SK-N-SH treated with all-trans-retinoic acid at 6 μM for 48 hours (cell line): ENCODE data around the gene TMEM253.
A peak's percentile ranks its signal among the peaks of the same experiment; 100 is the strongest.

Experiments used
- ATAC-seq: fragments of 200-7000 bp; cut with Tn5 transposase; 3 replicates; pipeline ENCODE4 v1.9.1; 2020; ENCODE audit warnings: mild to moderate bottlenecking, moderate library complexity
- ARNTL ChIP-seq: fragments of 450-650 bp; formaldehyde crosslinking; IDR thresholded peaks from 2 replicates; pipeline ENCODE4 v1.5.0; 2020; ENCODE audit warnings: low read depth, mild to moderate bottlenecking, moderate library complexity, borderline replicate concordance
- BACH2 ChIP-seq: fragments of 250-450 bp; sonication (Bioruptor Pico); IDR thresholded peaks from 2 replicates; pipeline ENCODE4 v1.9.0; 2021; ENCODE audit warnings: mild to moderate bottlenecking, borderline replicate concordance
- CREB5 ChIP-seq: fragments of 250-450 bp; sonication (Bioruptor Pico); IDR thresholded peaks from 2 replicates; pipeline ENCODE4 v1.5.1; 2020; ENCODE audit warnings: low read depth, mild to moderate bottlenecking, moderate library complexity
- CSDC2 ChIP-seq: fragments of 250-450 bp; sonication (Bioruptor Pico); IDR thresholded peaks from 2 replicates; pipeline ENCODE4 v1.5.0; 2020; ENCODE audit warnings: mild to moderate bottlenecking, moderate library complexity
- CSRNP3 ChIP-seq: fragments of 250-450 bp; sonication (Bioruptor Pico); IDR thresholded peaks from 2 replicates; pipeline ENCODE4 v1.5.1; 2021; ENCODE audit warnings: mild to moderate bottlenecking, moderate library complexity
- ESRRG ChIP-seq: fragments of 250-450 bp; sonication (Bioruptor Pico); IDR thresholded peaks from 2 replicates; pipeline ENCODE4 v1.6.1; 2021; ENCODE audit warnings: mild to moderate bottlenecking
- ISL1 ChIP-seq: fragments of 250-450 bp; sonication (Bioruptor Pico); IDR thresholded peaks from 2 replicates; pipeline ENCODE4 v2.1.2; 2022; ENCODE audit warnings: mild to moderate bottlenecking, moderate library complexity
- OSR1 ChIP-seq: fragments of 250-450 bp; sonication (Bioruptor Pico); IDR thresholded peaks from 2 replicates; pipeline ENCODE4 v1.8.0; 2022; ENCODE audit warnings: moderate library complexity, mild to moderate bottlenecking, inconsistent platforms
- PATZ1 ChIP-seq: fragments of 250-450 bp; sonication (Bioruptor Pico); IDR thresholded peaks from 2 replicates; pipeline ENCODE4 v1.8.0; 2020; ENCODE audit warnings: mild to moderate bottlenecking, moderate library complexity, borderline replicate concordance
- POU6F1 ChIP-seq: fragments of 250-450 bp; sonication (Bioruptor Pico); IDR thresholded peaks from 2 replicates; pipeline ENCODE4 v1.8.0; 2021; ENCODE audit warnings: low read depth, mild to moderate bottlenecking, moderate library complexity, borderline replicate concordance
- PPARA ChIP-seq: fragments of 250-450 bp; sonication (Bioruptor Pico); IDR thresholded peaks from 2 replicates; pipeline ENCODE4 v1.5.0; 2020; ENCODE audit warnings: mild to moderate bottlenecking, borderline replicate concordance
- RARB ChIP-seq: fragments of 250-450 bp; sonication (Bioruptor Pico); IDR thresholded peaks from 2 replicates; pipeline ENCODE4 v1.8.0; 2021; ENCODE audit warnings: mild to moderate bottlenecking, moderate library complexity
- SNAI2 ChIP-seq: fragments of 250-450 bp; sonication (Bioruptor Pico); IDR thresholded peaks from 2 replicates; pipeline ENCODE4 v1.5.0; 2020; ENCODE audit warnings: mild to moderate bottlenecking, moderate library complexity
- TCF4 ChIP-seq: fragments of 250-450 bp; sonication (Bioruptor Pico); IDR thresholded peaks from 2 replicates; pipeline ENCODE4 v1.8.0; 2021; ENCODE audit warnings: mild to moderate bottlenecking, moderate library complexity, borderline replicate concordance
- TSHZ2 ChIP-seq: fragments of 250-450 bp; sonication (Bioruptor Pico); IDR thresholded peaks from 2 replicates; pipeline ENCODE4 v1.5.0; 2020; ENCODE audit warnings: mild to moderate bottlenecking, moderate library complexity
- ZC3H10 ChIP-seq: fragments of 250-450 bp; sonication (Bioruptor Pico); IDR thresholded peaks from 2 replicates; pipeline ENCODE4 v1.5.1; 2021; ENCODE audit warnings: mild to moderate bottlenecking, moderate library complexity
- ZFP3 ChIP-seq: fragments of 250-450 bp; sonication (Bioruptor Pico); IDR thresholded peaks from 2 replicates; pipeline ENCODE4 v1.5.0; 2020; ENCODE audit warnings: mild to moderate bottlenecking, moderate library complexity
- ZNF8 ChIP-seq: fragments of 450-650 bp; formaldehyde crosslinking; IDR thresholded peaks from 2 replicates; pipeline ENCODE4 v1.5.0; 2020; ENCODE audit warnings: mild to moderate bottlenecking, moderate library complexity

Gene TMEM253

GRCh38 chr14:21070083-21070609, 30.7 kb upstream of the TMEM253 start, which contains the start of gene ARHGEF40 (continued):
- TF ChIP-seq TSHZ2 = no peak

- no peak for TF ChIP-seq POU6F1 (CRISPR knock-in tag)
- ATAC-seq = peak; percentile 34
These were observed 30.1 kb upstream of the TMEM253 start for GRCh38 chr14:21070610-21071224.

GRCh38 chr14:21071225-21072030, 29.4 kb upstream of the TMEM253 start:
- ATAC-seq = peak; percentile 87
- no peak for TF ChIP-seq SNAI2 (CRISPR knock-in tag)
- peak; percentile 42; the same call in 1 of the 2 replicates for TF ChIP-seq TCF4 (CRISPR knock-in tag)

- peak; percentile 5; the same call in 1 of the 3 replicates for ATAC-seq
- no peak for TF ChIP-seq CSDC2 (CRISPR knock-in tag)
- TF ChIP-seq ESRRG (CRISPR knock-in tag) = no peak
- TF ChIP-seq TCF4 (CRISPR knock-in tag) = no peak
- no peak for TF ChIP-seq CSRNP3 (CRISPR knock-in tag)
- no peak for TF ChIP-seq SNAI2 (CRISPR knock-in tag)
- no peak for TF ChIP-seq TSHZ2
- no peak for TF ChIP-seq OSR1
- no peak for TF ChIP-seq CREB5 (CRISPR knock-in tag)
- no peak for TF ChIP-seq ARNTL (CRISPR knock-in tag)
- TF ChIP-seq RARB = no peak
- no peak for TF ChIP-seq PATZ1 (CRISPR knock-in tag)
- no peak for TF ChIP-seq PPARA
- no peak for TF ChIP-seq ZNF8
- TF ChIP-seq BACH2 (CRISPR knock-in tag) = no peak
- no peak for TF ChIP-seq ISL1 (CRISPR knock-in tag)
- no peak for TF ChIP-seq ZC3H10 (CRISPR knock-in tag)
- TF ChIP-seq ZFP3 = no peak
These were observed 28.8 kb upstream of the TMEM253 start for GRCh38 chr14:21072031-21072473.
